IMR-90 (cell line): ENCODE data around the gene ST6GALNAC4. TPM values are rescaled to one million over a fixed set of nuclear protein-coding genes. Genes with fewer than 3 reads are reported as not detected.

ENCODE experiments used
- ATAC-seq: fragments of 200-7000 bp; cut with Tn5 transposase; 2 replicates; pipeline ENCODE4 v1.9.1; 2020; ENCODE audit warnings: low read depth, mild to moderate bottlenecking, moderate library complexity
- BruUV-seq: library from RNA; stranded (reverse); fragments of 400-500 nt; replicated peaks from 2 replicates; lab custom pipeline; 2021; lab: Mats Ljungman, UMichigan
- CTCF ChIA-PET: fragments of 300-600 bp; formaldehyde crosslinking; extraction: SDS; loops from one replicate; lab custom pipeline; 2021; ENCODE audit warnings: antibody characterized with exemption; lab: Yijun Ruan, JAX
- POLR2A ChIA-PET: fragments of 300-600 bp; sonication (Branson Sonifier 250); formaldehyde crosslinking; loops from one replicate; lab custom pipeline; 2022; ENCODE audit warnings: antibody characterized with exemption; ENCODE audit not compliant: unreplicated experiment; lab: Charles Lee
- DNase-seq: peaks from one replicate; pipeline ENCODE4 v3.0.0; 2013
- H2AFZ ChIP-seq: replicated peaks from 2 replicates; pipeline ENCODE3; 2013; ENCODE audit warnings: low read length, mild to moderate bottlenecking; ENCODE audit not compliant: poor library complexity
- H2AK5ac ChIP-seq: 2 replicates; pipeline ENCODE4 v1.6.1; 2013; ENCODE audit warnings: low read depth, low read length, inconsistent platforms
- H2AK9ac ChIP-seq: replicated peaks from 2 replicates; pipeline ENCODE3; 2013; ENCODE audit warnings: mild to moderate bottlenecking, low read depth, low read length, moderate library complexity; ENCODE audit not compliant: poor library complexity
- H2BK120ac ChIP-seq: 2 replicates; pipeline ENCODE4 v1.6.1; 2013; ENCODE audit warnings: low read depth, low read length, inconsistent platforms
- H2BK15ac ChIP-seq: 3 replicates; pipeline ENCODE4 v1.6.1; 2013; ENCODE audit warnings: low read depth, low read length, inconsistent platforms
- H2BK20ac ChIP-seq: 2 replicates; pipeline ENCODE4 v1.6.1; 2013; ENCODE audit warnings: low read depth, mild to moderate bottlenecking, inconsistent platforms, low read length, moderate library complexity
- H2BK5ac ChIP-seq: 2 replicates; pipeline ENCODE4 v1.6.1; 2013; ENCODE audit warnings: mild to moderate bottlenecking, low read depth, low read length, inconsistent platforms; ENCODE audit not compliant: poor library complexity, severe bottlenecking
- H3K14ac ChIP-seq: replicated peaks from 2 replicates; pipeline ENCODE4 v1.6.1; 2013; ENCODE audit warnings: low read depth, low read length, inconsistent platforms
- H3K18ac ChIP-seq: 2 replicates; pipeline ENCODE4 v1.6.1; 2013; ENCODE audit warnings: low read depth, low read length, control low read depth
- H3K23ac ChIP-seq: 2 replicates; pipeline ENCODE4 v1.6.1; 2013; ENCODE audit warnings: low read depth, low read length, inconsistent platforms
- H3K27ac ChIP-seq: 2 replicates; pipeline ENCODE4 v1.5.1; 2013; ENCODE audit warnings: mild to moderate bottlenecking, control low read depth, low read length; ENCODE audit not compliant: insufficient read depth
- H3K27me3 ChIP-seq: 2 replicates; pipeline ENCODE4 v1.6.1; 2013; ENCODE audit warnings: low read length; ENCODE audit not compliant: control insufficient read depth, insufficient read depth
- H3K36me3 ChIP-seq: 2 replicates; pipeline ENCODE4 v1.6.1; 2013; ENCODE audit warnings: low read length, mixed read lengths; ENCODE audit not compliant: control insufficient read depth, insufficient read depth
- H3K4ac ChIP-seq: 2 replicates; pipeline ENCODE4 v1.6.1; 2013; ENCODE audit warnings: low read depth, low read length, inconsistent platforms
- H3K4me1 ChIP-seq: 2 replicates; pipeline ENCODE4 v1.6.1; 2013; ENCODE audit warnings: low read length, mixed read lengths; ENCODE audit not compliant: control insufficient read depth, insufficient read depth
- H3K4me2 ChIP-seq: 2 replicates; pipeline ENCODE4 v1.6.1; 2013; ENCODE audit warnings: low read depth, mild to moderate bottlenecking, control low read depth, low read length, moderate library complexity
- H3K4me3 ChIP-seq: 2 replicates; pipeline ENCODE4 v1.5.1; 2013; ENCODE audit warnings: low read depth, mild to moderate bottlenecking, control low read depth, low read length, moderate library complexity; ENCODE audit not compliant: insufficient read depth
- H3K56ac ChIP-seq: 2 replicates; pipeline ENCODE4 v1.6.1; 2013; ENCODE audit warnings: low read length, inconsistent platforms; ENCODE audit not compliant: insufficient read depth; ENCODE audit errors: extremely low read depth
- H3K79me1 ChIP-seq, 2 experiments: 2 replicates each; pipeline ENCODE4 v1.6.1; 2013; ENCODE audit warnings: low read length in 2 of 2, inconsistent platforms in 1 of 2, low read depth in 1 of 2
- H3K9ac ChIP-seq: 2 replicates; pipeline ENCODE4 v1.6.1; 2013; ENCODE audit warnings: low read depth, low read length, control low read depth
- H3K9me1 ChIP-seq: 2 replicates; pipeline ENCODE4 v1.6.1; 2013; ENCODE audit warnings: low read length, inconsistent platforms; ENCODE audit not compliant: insufficient read depth
- H3K9me3 ChIP-seq: 2 replicates; pipeline ENCODE4 v1.6.1; 2013; ENCODE audit warnings: low read length; ENCODE audit not compliant: control insufficient read depth, insufficient read depth
- H4K20me1 ChIP-seq: 2 replicates; pipeline ENCODE4 v1.6.1; 2013; ENCODE audit warnings: low read length, inconsistent platforms; ENCODE audit not compliant: insufficient read depth
- H4K5ac ChIP-seq: 2 replicates; pipeline ENCODE4 v1.6.1; 2013; ENCODE audit warnings: mild to moderate bottlenecking, low read depth, low read length, control low read depth
- H4K8ac ChIP-seq, 2 experiments: 2 replicates each; pipeline ENCODE4 v1.6.1; 2013; ENCODE audit warnings: low read depth in 2 of 2, low read length in 2 of 2, control low read depth in 1 of 2, inconsistent platforms in 1 of 2
- H4K91ac ChIP-seq: 2 replicates; pipeline ENCODE4 v1.6.1; 2013; ENCODE audit warnings: low read depth, low read length, inconsistent platforms; ENCODE audit not compliant: insufficient read depth
- RAD21 ChIP-seq: IDR thresholded peaks from 2 replicates; pipeline ENCODE4 v1.6.1; 2012; ENCODE audit warnings: low read length, improper control_type of control experiment
- WGBS, 2 experiments: methylation state at CpG; one replicate each; pipeline versions ENCODE4 v1.1.5 to v1.1.7; 2013; ENCODE audit warnings: missing lambda C conversion rate in 2 of 2; ENCODE audit not compliant: insufficient read length in 1 of 2; ENCODE audit errors: extremely low coverage in 2 of 2; 5-methylcytosine and 5-hydroxymethylcytosine counted together
- dilution Hi-C: fragments of 300-500 bp; cut with HindIII; formaldehyde crosslinking; loops from one replicate; pipeline ENCODE4 v1.14.3; 2018; ENCODE audit warnings: low sequenced_read_pairs; ENCODE audit not compliant: unreplicated experiment
- in situ Hi-C: fragments of 300-500 bp; cut with MboI; formaldehyde crosslinking; loops from 3 replicates; pipeline ENCODE4 v1.14.3; 2019; ENCODE audit warnings: low sequenced_read_pairs, inconsistent platforms, mixed read lengths
- intact Hi-C: fragments of 100-400 bp; cut with micrococcal nuclease; formaldehyde crosslinking; loops from 2 replicates; pipeline ENCODE4 v1.10.0; 2022
- polyA plus RNA-seq, 3 experiments: library from polyadenylated mRNA; depleted of rRNA; stranded (reverse); fragments of >200 nt; gene quantifications; 2 replicates each; pipeline ENCODE4 v1.2.3, GENCODE V29; 2012; ENCODE audit warnings: low replicate concordance in 1 of 3
- total RNA-seq: library from RNA; depleted of rRNA; stranded (reverse); fragments of >200 nt; gene quantifications from 2 replicates; pipeline ENCODE4 v1.2.3, GENCODE V29; 2012
- TF ChIP-seq, protein P1 (sequence below): conservative IDR thresholded peaks from 2 replicates; pipeline ENCODE4 v1.5.1; 2012; ENCODE audit warnings: mild to moderate bottlenecking, low read depth, low read length, improper control_type of control experiment
- TF ChIP-seq, protein P2 (sequence below): fragments of 150-350 bp; IDR thresholded peaks from 2 replicates; pipeline ENCODE4 v1.6.1; 2016; ENCODE audit warnings: low read depth, mild to moderate bottlenecking, low read length, moderate library complexity, borderline replicate concordance

ST6GALNAC4 gene
- total and polyA plus RNA-seq, 2 of the 4 experiments (the other 2 are of a cell fraction) = 12.5 to 32.9 TPM

DNA sequence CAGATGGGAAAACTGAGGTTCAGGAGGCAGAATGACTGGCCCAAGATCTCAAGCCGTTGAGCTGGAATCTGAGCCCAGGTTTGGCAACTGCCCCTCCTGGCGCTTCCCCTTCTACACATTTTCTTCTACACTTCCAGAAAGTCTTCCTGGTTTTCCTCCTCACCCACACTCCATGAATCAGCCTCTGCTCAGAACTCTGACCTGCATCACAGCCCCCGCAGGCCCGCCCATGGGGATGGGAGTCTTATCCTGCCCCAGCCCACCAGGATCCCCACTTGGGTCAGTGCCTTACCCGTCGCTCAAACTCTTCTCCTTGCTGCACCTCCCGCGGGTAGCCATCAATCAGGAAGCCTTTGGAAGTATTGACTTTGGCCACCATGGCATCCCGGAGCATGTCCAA lies 45.3 kb downstream of the ST6GALNAC4 start (continued):
- TF ChIP-seq, protein P1, sequence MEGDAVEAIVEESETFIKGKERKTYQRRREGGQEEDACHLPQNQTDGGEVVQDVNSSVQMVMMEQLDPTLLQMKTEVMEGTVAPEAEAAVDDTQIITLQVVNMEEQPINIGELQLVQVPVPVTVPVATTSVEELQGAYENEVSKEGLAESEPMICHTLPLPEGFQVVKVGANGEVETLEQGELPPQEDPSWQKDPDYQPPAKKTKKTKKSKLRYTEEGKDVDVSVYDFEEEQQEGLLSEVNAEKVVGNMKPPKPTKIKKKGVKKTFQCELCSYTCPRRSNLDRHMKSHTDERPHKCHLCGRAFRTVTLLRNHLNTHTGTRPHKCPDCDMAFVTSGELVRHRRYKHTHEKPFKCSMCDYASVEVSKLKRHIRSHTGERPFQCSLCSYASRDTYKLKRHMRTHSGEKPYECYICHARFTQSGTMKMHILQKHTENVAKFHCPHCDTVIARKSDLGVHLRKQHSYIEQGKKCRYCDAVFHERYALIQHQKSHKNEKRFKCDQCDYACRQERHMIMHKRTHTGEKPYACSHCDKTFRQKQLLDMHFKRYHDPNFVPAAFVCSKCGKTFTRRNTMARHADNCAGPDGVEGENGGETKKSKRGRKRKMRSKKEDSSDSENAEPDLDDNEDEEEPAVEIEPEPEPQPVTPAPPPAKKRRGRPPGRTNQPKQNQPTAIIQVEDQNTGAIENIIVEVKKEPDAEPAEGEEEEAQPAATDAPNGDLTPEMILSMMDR = no peak
- no peak for TF ChIP-seq RAD21

DNA sequence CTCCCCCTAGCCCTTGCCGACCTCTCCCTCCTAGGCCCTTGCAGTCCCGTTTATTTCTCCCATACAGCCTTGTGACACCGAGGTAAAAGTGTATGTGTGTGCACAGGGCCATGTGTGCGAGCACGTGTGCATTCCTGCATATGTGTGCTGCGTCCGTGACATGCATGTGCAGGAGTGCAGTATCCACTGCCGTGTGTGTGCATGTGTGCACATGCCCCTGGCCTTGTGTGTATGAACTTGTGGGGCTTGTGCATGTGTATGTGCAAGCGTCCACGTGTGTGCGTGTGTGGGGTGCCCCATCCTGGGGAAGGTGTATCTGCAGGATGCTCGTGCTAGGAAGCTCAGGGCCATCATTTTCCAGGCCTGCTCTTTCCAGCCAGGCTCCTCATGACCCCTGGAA lies 46.0 kb downstream of the ST6GALNAC4 start:
- BruUV-seq = no TSS peak
- H3K79me1 ChIP-seq = peaks cover 8 to 16% of the 10 kb centered on the region in 2 experiments; a peak in 2 of 4 replicates
- H3K4ac ChIP-seq = no peak overlapping the region
- H3K36me3 ChIP-seq = peaks cover 33% of the 10 kb centered on the region
- H3K9me1 ChIP-seq = peaks cover under 1% of the 10 kb centered on the region; the same call in 1 of the 2 replicates
- H2BK20ac ChIP-seq = no peak overlapping the region
- ChIA-PET CTCF (interaction anchor here (0.9 to 1.6 kb wide), 3 partner anchors 15 to 136 kb away, joined by 3 to 6 read pairs (median 3); partner anchors contain the start of gene TOR2A), POLR2A (interaction anchor here (0.5 kb wide), 1 partner anchor 74 kb away, joined by 3 read pairs; no protein-coding TSS in a partner anchor)
- H2BK15ac ChIP-seq = no peak overlapping the region
- TF ChIP-seq RAD21 = no peak
- TF ChIP-seq, protein P2, sequence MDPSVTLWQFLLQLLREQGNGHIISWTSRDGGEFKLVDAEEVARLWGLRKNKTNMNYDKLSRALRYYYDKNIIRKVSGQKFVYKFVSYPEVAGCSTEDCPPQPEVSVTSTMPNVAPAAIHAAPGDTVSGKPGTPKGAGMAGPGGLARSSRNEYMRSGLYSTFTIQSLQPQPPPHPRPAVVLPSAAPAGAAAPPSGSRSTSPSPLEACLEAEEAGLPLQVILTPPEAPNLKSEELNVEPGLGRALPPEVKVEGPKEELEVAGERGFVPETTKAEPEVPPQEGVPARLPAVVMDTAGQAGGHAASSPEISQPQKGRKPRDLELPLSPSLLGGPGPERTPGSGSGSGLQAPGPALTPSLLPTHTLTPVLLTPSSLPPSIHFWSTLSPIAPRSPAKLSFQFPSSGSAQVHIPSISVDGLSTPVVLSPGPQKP = no peak
- no peak overlapping the region for H3K4me2 ChIP-seq
- in situ Hi-C loops = no loop called here
- no peak overlapping the region for H4K91ac ChIP-seq
- no peak overlapping the region for H2AFZ ChIP-seq
- H3K9ac ChIP-seq = no peak overlapping the region
- H3K23ac ChIP-seq = no peak overlapping the region
- H3K18ac ChIP-seq = no peak overlapping the region
- H2BK5ac ChIP-seq = no peak overlapping the region
- no peak overlapping the region for H3K27ac ChIP-seq
- H4K5ac ChIP-seq = no peak overlapping the region
- no peak overlapping the region for H3K14ac ChIP-seq
- no peaks in the 10 kb centered on the region for H3K9me3 ChIP-seq
- intact Hi-C loops = loop anchor here (1.0 to 2.0 kb wide), 2 partner anchors 85 to 136 kb away; partner anchors contain the start of genes CDK9 and TOR2A
- no peak overlapping the region for H4K8ac ChIP-seq
- H2AK9ac ChIP-seq = no peak overlapping the region
- ATAC-seq (no peak), DNase-seq (no peak)
- H2AK5ac ChIP-seq = no peak overlapping the region
- no peak overlapping the region for H3K56ac ChIP-seq
- 87% methylated on average over 4 of the region's 12 CpGs; no CpG with 5 or more reads in 1 of the 2 experiments for WGBS, 2 experiments
- no peaks in the 10 kb centered on the region for H3K27me3 ChIP-seq
- H2BK120ac ChIP-seq = no peak overlapping the region
- dilution Hi-C loops = no loop called here
- peaks cover 9% of the 10 kb centered on the region for H3K4me1 ChIP-seq
- 0 out of 2 replicates have a peak, but pooled peaks cover 6% of the 10 kb centered on the region for H4K20me1 ChIP-seq
- no peak overlapping the region for H3K4me3 ChIP-seq
